Mucosa of descending colon (tissue), 3 donors: Measurements from ENCODE around the gene CNOT3. TPM values are rescaled to one million over a fixed set of nuclear protein-coding genes. Genes with fewer than 3 reads are reported as not detected.

Source experiments
- ATAC-seq: fragments of 200-7000 bp; cut with Tn5 transposase; one replicate; pipeline ENCODE4 v1.9.1; 2020; ENCODE audit warnings: mild to moderate bottlenecking, moderate library complexity
- DNase-seq, 3 donors: peaks; one replicate each; pipeline ENCODE4 v3.0.0-alpha.2; 2020
- H3K36me3 ChIP-seq: fragments of 200-600 bp; one replicate; pipeline ENCODE4 v1.8.0; 2021; ENCODE audit warnings: low read depth, mild to moderate bottlenecking
- H3K4me1 ChIP-seq: fragments of 200-600 bp; one replicate; pipeline ENCODE4 v1.8.0; 2021; ENCODE audit warnings: low read depth, mild to moderate bottlenecking
- H3K4me3 ChIP-seq: fragments of 200-600 bp; one replicate; pipeline ENCODE4 v1.8.0; 2021; ENCODE audit warnings: mild to moderate bottlenecking
- H3K9me3 ChIP-seq: fragments of 200-600 bp; one replicate; pipeline ENCODE4 v1.8.0; 2021; ENCODE audit warnings: mild to moderate bottlenecking
- CTCF ChIP-seq: fragments of 200-600 bp; IDR thresholded peaks from one replicate; pipeline ENCODE4 v1.8.0; 2022; ENCODE audit warnings: antibody characterized with exemption, mild to moderate bottlenecking
- intact Hi-C, 2 donors: fragments of 100-400 bp; cut with DNase I in 1 of 2; cut with micrococcal nuclease in 1 of 2; formaldehyde crosslinking; loops; one replicate each; pipeline versions ENCODE4 v1.11.0 to v1.11.1; 2022; cut with DNase I, micrococcal nuclease
- total RNA-seq, 3 donors: library from RNA; stranded (reverse); fragmentation: NEBNext Ultra II Directional in 2 of 3; extraction: Animal tissue kit (Norgen Biotek cat#: 25700) in 2 of 3; gene quantifications; one replicate each; pipeline versions ENCODE4 v1.2.1 to v1.2.4, GENCODE V29; 2021 to 2023
- donor health status: DM: no; HTN: no; CAD: no; lungs with moderate emphysema.
- donor health status: DM: no; HTN: no; CAD: no.
- donor health status: DM: no; HTN: yes; CAD: no.

Gene CNOT3
- total RNA-seq, 3 donors from 2014 or later: 42.4 to 47.9 (median 43.7) TPM

DNA sequence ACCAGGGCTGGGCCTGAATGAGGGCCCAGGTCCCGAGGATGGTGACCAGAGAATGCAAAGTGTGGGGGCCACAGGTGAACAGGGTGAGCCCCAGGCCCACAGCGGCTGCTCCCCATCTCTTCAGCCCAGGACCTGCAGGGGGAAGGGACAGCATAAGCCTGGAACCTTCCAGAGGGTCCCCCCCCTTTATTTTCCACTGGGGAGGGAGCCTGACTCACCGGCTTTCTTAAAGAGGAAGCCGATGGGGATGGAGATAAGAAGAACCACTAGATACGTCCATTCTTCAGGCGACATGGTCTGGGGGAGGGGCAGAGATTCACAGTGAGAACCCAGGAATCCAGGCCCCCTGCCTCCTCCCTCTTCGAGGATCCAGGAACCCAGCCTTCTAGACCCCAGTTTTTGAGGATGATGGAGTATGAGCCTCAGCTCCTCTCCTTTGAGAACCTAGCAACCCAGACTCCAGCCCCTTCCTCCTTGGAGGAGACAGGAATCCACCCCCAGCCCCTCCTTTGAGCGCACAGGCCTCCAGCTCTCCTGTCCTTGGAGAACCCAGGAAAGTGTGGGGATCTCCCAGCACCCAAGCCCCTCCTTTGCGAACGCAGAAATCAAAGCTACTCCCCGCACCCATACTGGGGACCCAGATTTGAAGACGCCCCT is 50.8 kb downstream of the CNOT3 start:
- ATAC-seq: no peak
- no peaks in the 10 kb centered on the region for H3K9me3 ChIP-seq
- peak overlapping the region; percentile 45 for H3K4me3 ChIP-seq
- peak; percentile 55 to 65 (median 64) for DNase-seq
- H3K36me3 ChIP-seq: peaks cover 17% of the 10 kb centered on the region
- peaks cover 29% of the 10 kb centered on the region for H3K4me1 ChIP-seq
- intact Hi-C loops: no loop called here
- TF ChIP-seq CTCF: no peak

DNA sequence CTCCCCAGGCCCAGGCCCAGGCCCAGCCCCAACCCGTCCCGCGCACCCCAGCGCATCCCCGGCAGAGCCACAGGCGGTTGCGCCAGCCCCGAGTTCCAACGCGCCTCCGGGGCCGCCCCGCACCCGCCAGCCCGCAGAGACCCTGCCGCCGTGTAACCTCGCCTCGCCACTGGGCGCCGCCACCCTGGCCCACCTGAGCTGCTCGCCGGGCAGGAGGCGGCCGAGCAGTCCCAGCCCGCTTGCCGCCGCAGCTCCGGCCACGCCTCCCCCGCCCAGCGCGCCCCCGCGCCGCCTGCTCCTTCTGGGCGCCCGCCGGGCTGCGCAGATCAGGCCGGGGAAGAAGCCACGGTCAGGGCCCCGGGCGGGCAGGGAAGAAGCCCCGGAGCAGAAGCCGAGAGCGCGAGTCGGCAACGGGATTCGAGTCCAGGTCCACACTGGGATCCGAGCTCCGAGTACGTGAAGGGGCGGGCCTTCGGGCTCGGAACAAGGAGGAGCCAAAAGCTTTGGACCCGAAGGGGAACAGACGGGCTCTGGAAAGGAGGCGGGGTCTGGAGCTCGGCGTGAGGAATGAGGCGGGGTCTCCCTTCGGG is 51.7 kb downstream of the CNOT3 start, which contains the start of gene MBOAT7:
MBOAT7 (minus strand) TSS at position 436 of the 590 bp plus-strand sequence. CDS start 1,072 bp downstream, outside the sequence.
- peaks cover 29% of the 10 kb centered on the region for H3K4me1 ChIP-seq
- ATAC-seq (peak; percentile 7), DNase-seq (no peak)
- TF ChIP-seq CTCF: no peak
- intact Hi-C loops: no loop called here
- peaks cover 23% of the 10 kb centered on the region for H3K36me3 ChIP-seq
- peak within 1 kb of the TSS; percentile 45 for H3K4me3 ChIP-seq
- no peaks in the 10 kb centered on the region for H3K9me3 ChIP-seq

DNA sequence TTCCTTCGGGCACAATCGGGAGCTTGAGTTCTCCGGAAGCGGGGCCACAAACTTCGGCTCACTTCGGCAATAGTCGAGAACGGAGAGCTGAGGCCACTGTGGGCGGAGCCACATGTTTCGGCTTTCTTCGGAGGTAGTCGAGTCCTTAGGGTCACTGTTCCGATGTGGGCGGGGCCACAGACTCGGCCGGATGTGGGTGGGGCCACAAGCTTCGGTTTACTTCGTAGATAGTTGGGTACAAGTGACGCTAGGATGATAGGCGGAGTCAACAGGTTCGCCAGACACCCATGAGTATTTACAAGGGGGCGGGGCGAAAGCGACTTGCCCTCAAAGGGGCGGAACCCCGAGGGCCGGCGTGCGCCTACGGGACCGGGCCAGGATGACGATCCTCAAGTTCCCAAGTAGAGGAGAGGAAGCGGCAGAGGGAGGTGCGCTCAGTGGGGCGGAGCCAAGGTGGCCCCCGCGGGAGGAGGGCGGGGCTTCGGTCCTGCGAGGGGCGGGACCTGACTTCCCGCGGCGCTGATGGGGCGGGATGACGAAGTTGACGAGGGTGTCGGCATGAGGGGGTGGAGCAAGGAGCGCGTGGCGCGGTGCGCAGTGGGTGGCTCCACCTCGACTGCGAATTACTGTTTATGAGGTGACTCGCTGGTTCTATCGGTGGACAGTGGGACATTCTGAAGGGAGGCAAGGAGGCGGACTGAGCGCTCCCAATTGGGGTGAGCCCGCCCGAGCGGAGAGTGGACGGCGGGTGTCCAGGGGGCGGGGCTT is 52.4 kb downstream of the CNOT3 start:
- peaks cover 23% of the 10 kb centered on the region for H3K36me3 ChIP-seq
- peak overlapping the region; percentile 45 for H3K4me3 ChIP-seq
- intact Hi-C loops: no loop called here
- DNase-seq (peak; percentile 100), ATAC-seq (peak; percentile 69)
- no peaks in the 10 kb centered on the region for H3K9me3 ChIP-seq
- peaks cover 29% of the 10 kb centered on the region for H3K4me1 ChIP-seq
- no peak for TF ChIP-seq CTCF

DNA sequence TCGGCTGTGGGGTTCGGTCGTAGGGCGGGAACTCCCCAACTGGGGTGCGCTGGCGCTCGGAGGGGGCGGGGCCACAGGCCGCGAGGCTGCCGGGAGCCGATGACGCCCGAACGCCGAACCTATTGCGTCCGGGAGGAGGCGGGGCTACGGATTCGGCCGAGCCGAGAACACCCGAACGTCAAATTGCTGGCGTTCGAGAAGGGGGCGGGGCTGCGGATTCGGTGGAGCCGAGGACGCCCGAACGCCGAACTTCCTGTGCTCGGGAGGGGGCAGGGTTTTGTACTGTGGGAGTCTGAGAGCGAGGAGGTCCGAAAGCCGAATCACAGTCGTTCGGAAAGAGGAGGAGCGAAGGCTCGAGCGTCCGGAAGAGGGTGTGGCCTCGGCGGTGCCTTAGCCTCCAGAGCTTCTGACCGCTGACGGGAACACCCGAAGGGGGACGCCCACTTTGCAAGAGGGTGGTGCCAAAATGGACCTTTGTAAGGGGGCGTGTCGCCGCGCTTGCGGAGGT is 53.0 kb downstream of the CNOT3 start:
- H3K4me1 ChIP-seq: peaks cover 29% of the 10 kb centered on the region
- H3K36me3 ChIP-seq: peaks cover 23% of the 10 kb centered on the region
- H3K9me3 ChIP-seq: no peaks in the 10 kb centered on the region
- peak; percentile 70 for ATAC-seq
- DNase-seq: peak; percentile 100
- H3K4me3 ChIP-seq: peak overlapping the region; percentile 45
- no peak for TF ChIP-seq CTCF
- intact Hi-C loops: no loop called here

- Histone ChIP-seq H3K4me3 (peak within 1 kb of the TSS; percentile 45), H3K36me3 (peaks cover 23% of the 10 kb centered on the region), H3K9me3 (no peaks in the 10 kb centered on the region), H3K4me1 (peaks cover 29% of the 10 kb centered on the region)
- ATAC-seq (peak; percentile 54), DNase-seq (peak in 2 of 3 donors; percentile 91 to 92)
- TF ChIP-seq CTCF: no peak
- intact Hi-C loops: no loop called here
Measured at GRCh38 chr19:54191011-54191810, 53.6 kb downstream of the CNOT3 start, which contains the start of gene TSEN34. Gene TSEN34 (plus strand): TSS chr19:54191308. CDS start chr19:54191365, 57 bp downstream.
